Omental fat pad (tissue), 4 donors: ENCODE data around the gene LOXL3. TPM values are rescaled to one million over a fixed set of nuclear protein-coding genes. Genes with fewer than 3 reads are reported as not detected.

Source experiments
- ATAC-seq: fragments of 150-250 bp; one replicate; pipeline ENCODE4 v1.9.1; 2016; ENCODE audit warnings: mild to moderate bottlenecking, moderate library complexity; ENCODE audit not compliant: low FRiP score
- DNase-seq: peaks from one replicate; pipeline ENCODE4 v3.0.0-alpha.2; 2019; ENCODE audit warnings: low spot score
- total RNA-seq, 4 donors: library from RNA; depleted of rRNA; stranded (reverse); fragments of >200 nt; gene quantifications; one replicate each; pipeline ENCODE4 v1.1.0, GENCODE V29; 2016
- TF ChIP-seq, protein P1 (sequence below), 3 donors: fragments of 450-650 bp; IDR thresholded peaks; one replicate each; pipeline ENCODE4 v1.5.1; 2016 to 2017; ENCODE audit warnings: antibody characterized with exemption in 3 of 3, mild to moderate bottlenecking in 3 of 3, moderate library complexity in 2 of 3

The LOXL3 gene
- total RNA-seq, 4 donors from 2014 or later, result 7.5 to 12.4 (median 9.1) TPM

DNA sequence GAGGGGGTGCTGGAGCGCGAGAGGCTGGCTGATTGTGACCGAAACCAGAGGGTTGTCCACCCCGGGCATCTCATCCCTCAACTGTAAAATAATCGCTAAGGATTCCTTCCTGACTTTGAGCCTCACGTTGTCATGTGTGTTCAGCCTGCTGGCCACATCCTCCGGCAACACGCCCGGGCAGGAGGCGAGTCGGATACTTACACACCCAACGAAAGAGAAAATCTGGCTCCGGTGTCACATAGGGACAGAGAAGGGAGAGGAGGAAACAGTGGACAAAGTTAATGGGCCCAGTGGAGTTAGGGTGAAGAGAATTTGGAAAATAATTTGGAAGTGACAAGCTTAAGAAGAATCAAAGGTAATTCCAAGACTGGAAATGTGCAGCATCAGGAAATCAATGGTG lies 37.1 kb downstream of the LOXL3 start:
- no peak for ATAC-seq
- no peak for DNase-seq
- TF ChIP-seq, protein P1, sequence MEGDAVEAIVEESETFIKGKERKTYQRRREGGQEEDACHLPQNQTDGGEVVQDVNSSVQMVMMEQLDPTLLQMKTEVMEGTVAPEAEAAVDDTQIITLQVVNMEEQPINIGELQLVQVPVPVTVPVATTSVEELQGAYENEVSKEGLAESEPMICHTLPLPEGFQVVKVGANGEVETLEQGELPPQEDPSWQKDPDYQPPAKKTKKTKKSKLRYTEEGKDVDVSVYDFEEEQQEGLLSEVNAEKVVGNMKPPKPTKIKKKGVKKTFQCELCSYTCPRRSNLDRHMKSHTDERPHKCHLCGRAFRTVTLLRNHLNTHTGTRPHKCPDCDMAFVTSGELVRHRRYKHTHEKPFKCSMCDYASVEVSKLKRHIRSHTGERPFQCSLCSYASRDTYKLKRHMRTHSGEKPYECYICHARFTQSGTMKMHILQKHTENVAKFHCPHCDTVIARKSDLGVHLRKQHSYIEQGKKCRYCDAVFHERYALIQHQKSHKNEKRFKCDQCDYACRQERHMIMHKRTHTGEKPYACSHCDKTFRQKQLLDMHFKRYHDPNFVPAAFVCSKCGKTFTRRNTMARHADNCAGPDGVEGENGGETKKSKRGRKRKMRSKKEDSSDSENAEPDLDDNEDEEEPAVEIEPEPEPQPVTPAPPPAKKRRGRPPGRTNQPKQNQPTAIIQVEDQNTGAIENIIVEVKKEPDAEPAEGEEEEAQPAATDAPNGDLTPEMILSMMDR (IDR thresholded peaks at IDR 0.05), result no peak

DNA sequence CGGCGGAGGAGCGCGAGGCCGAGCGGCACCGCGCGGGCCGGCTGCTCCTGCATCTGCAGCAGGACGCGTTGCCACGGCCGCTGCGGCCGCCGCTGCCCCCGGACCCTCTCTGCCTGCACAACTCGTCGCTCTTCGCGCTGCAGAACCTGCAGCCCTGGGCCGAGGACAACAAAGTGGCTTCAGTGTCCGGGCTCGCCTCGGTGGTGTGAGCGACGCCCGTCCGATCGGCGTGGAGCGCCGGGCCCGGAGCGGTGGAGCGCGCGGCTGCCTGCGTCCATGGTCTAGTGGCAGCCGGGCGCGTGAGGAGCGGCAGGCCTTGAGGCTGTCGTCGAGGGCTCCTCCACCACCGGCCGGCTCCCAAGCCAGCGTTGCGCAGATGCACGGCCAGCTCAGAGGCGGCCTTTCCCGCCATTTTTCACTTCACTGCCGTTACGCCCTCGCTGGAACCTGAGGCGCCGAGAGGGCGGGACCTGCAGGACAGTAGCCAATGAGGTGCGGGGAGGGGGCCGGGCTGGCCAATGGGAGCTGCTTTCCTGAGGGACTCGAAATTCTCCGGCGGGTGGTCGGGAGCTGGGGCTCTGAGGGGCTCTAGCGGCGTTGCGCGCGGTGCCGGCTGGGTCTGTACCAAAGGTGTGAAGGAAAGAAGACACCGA lies 37.6 kb downstream of the LOXL3 start:
- no peak for ATAC-seq

DNA sequence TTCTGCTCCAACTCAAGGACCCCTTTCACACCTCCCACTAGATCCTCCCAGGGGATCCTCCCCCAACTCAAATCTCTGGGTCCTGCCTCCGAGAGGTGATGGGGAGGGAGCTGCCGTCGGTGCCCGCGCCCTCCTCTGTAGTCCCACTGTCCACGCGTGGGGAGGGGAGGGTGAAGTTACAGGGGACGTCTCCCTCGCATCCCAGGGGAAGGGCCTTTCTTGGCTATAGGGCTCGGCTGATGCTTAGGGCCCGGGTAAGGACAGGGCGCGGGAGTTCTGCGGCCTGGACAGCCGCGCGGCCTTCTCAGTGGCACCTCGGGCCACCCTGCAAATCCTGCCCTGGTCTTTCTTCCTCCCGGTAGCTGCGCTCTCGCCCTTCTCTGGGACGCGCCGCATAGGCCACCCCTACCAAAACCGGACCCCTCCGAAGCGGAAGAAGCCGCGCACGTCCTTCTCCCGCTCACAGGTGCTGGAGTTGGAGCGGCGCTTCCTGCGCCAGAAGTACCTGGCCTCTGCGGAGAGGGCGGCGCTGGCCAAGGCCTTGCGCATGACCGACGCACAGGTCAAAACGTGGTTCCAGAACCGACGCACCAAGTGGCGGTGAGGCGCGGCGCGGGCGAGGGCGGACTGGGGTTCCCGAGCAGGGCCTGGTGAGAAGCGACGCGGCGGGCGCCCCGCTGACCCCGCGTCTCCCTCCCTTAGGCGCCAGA lies 38.3 kb downstream of the LOXL3 start:
- no peak for ATAC-seq
- DNase-seq, result no peak
- TF ChIP-seq, protein P1 (IDR thresholded peaks at IDR 0.05), result no peak

More for the DNA sequence above, 37.6 kb downstream of the LOXL3 start:
- TF ChIP-seq, protein P1 (IDR thresholded peaks at IDR 0.05), result no peak
- DNase-seq, result no peak

DNA sequence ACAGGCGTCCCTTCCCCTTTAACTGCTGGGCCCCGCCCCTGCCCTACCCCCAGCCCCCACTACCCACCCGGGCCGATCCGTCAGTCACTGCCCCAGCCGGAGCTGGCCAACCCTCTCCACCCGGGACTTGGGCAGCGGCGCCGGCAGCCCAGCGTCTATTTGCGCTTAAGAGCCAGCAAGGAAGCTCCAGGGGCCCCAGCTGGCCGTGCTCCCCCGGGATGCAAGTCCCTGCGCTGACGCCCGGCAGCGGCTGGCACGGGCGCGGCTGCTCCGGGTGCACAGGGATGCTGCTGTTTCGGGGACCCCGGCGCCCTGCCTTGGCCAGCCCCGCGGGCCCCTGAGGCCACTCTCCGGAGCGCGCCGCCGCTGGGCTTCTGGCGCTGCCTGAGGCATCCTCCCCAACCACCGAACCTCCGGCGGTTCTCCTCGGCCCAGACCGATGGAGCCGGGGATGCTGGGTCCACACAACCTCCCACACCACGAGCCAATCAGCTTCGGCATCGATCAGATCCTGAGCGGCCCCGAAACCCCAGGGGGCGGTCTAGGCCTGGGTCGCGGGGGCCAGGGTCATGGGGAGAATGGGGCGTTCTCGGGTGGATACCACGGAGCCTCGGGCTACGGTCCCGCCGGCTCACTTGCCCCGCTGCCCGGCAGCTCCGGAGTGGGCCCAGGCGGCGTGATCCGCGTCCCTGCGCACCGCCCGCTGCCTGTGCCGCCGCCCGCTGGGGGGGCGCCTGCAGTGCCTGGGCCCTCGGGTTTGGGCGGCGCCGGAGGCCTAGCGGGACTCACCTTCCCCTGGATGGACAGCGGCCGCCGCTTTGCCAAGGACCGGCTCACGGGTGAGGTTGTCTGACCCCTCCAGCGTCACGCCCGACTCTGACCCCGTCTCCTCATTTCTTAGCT lies 39.1 kb downstream of the LOXL3 start, which contains the start of gene TLX2:
Gene TLX2, plus strand, starts transcription at position 83 of the 903 bp plus-strand sequence. Its CDS starts 357 bp downstream, at position 440.
- DNase-seq, result no peak
- TF ChIP-seq, protein P1 (IDR thresholded peaks at IDR 0.05), result no peak
- no peak for ATAC-seq

DNA sequence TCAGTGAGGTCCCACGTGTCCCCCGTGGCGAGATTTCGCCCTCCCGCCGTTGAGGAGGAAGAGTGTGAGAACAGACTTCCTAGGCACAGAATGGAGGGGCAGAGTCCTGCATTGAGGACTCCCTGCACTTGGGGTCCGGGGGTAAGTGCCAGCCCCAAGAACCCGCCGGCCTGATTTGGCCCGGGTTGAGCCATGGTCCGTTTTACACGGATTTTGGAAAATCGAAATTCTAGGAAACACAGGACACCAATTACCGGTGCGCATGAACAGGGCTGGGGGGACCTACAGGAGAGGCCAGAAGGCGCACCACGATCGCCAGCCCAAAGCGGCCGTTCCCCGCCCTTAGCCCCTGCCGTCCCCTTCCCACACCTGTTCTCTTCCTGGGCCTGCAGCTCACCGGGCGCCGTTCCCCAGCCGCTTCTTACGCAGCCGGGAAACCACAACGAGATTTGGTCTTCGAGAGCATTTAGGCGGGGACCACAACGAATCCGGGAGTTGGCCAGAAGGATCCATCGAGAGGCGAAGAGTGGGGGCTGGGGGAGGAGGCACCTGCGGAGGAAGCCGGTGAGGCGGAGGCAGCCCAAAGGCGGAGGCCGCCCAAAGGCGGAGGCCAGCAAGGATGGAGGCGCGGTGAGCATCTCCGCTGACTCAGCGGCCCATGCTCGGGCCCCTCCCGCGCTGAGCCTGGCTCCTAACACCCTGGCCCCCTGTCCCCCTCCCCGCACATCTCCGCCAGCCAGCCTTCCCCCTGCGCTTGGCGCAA lies 40.0 kb downstream of the LOXL3 start:
- DNase-seq (no peak), ATAC-seq (no peak)
- TF ChIP-seq, protein P1 (IDR thresholded peaks at IDR 0.05), result no peak
